Natural killer cell treated with Interleukin-12 subunit alpha and Interleukin-12 subunit beta and Interleukin-15 and Interleukin-18, amount 100 ng/mL, for 72 hours (primary cell): ENCODE data around the gene BMI1. TPM values are rescaled to one million over a fixed set of nuclear protein-coding genes. Genes with fewer than 3 reads are reported as not detected.
A peak's percentile ranks its signal among the peaks of the same experiment; 100 is the strongest.
"Not testable (repeated sequence)": the region's sequence is repeated elsewhere in the genome, so short reads cannot be mapped to it uniquely, and the experiment has no call there.

Experiments
- ATAC-seq, 2 donors: fragments of 150-1000 bp; cut with Tn5 transposase in 1 of 2; sonication (Bioruptor Pico), chemical (Tn5 transposase) in 1 of 2; 2 replicates each; pipeline ENCODE4 v1.10.0; 2021
- DNase-seq: peaks from one replicate; pipeline ENCODE4 v3.0.0; 2022; ENCODE audit warnings: low spot score
- H3K27ac Mint-ChIP-seq, 2 donors: 1 replicate in 1 of 2; 2 replicates in 1 of 2; pipeline ENCODE4 v1.8.0; 2022; ENCODE audit warnings: mixed read lengths in 2 of 2, mild to moderate bottlenecking in 1 of 2, moderate library complexity in 1 of 2
- H3K27me3 Mint-ChIP-seq, 2 donors: 1 replicate in 1 of 2; 2 replicates in 1 of 2; pipeline ENCODE4 v1.8.0; 2022; ENCODE audit warnings: mixed read lengths in 2 of 2
- H3K36me3 Mint-ChIP-seq: one replicate; pipeline ENCODE4 v1.8.0; 2022; ENCODE audit warnings: mixed read lengths
- H3K4me1 Mint-ChIP-seq, 2 donors: 1 replicate in 1 of 2; 2 replicates in 1 of 2; pipeline ENCODE4 v1.8.0; 2022; ENCODE audit warnings: low read depth in 2 of 2, mixed read lengths in 2 of 2, mild to moderate bottlenecking in 1 of 2
- H3K4me3 Mint-ChIP-seq: one replicate; pipeline ENCODE4 v1.8.0; 2022; ENCODE audit warnings: mixed read lengths
- H3K9me3 Mint-ChIP-seq: 2 replicates; pipeline ENCODE4 v1.8.0; 2022; ENCODE audit warnings: mixed read lengths
- total RNA-seq, 2 donors: library from RNA; stranded (reverse); gene quantifications; one replicate each; pipeline ENCODE4 v1.2.3, GENCODE V29; 2022

The BMI1 gene
- 10 to 100 TPM; 38.2 to 44.9 TPM for total RNA-seq

- H3K36me3 Mint-ChIP-seq = peaks cover 6% of the 10 kb centered on the region
- peaks cover 8 to 12% of the 10 kb centered on the region in 2 donors for H3K27me3 Mint-ChIP-seq
- H3K27ac Mint-ChIP-seq = peak within 1 kb of the TSS; percentile 96 to 97
- H3K4me3 Mint-ChIP-seq = peak within 1 kb of the TSS; percentile 97
- peak; percentile 69 for DNase-seq
- peaks cover 33 to 54% of the 10 kb centered on the region in 2 donors for H3K4me1 Mint-ChIP-seq
- peak; percentile 55 to 62 for ATAC-seq
- no peaks in the 10 kb centered on the region for H3K9me3 Mint-ChIP-seq
Observed at GRCh38 chr10:22320591-22321155, at the start of gene BMI1. BMI1 (plus strand) TSS chr10:22321099; CDS start chr10:22326450, 5,351 bp downstream.

GRCh38 chr10:22271786-22272185 is 49.1 kb upstream of the BMI1 start:
- H3K27me3 Mint-ChIP-seq = peaks cover 11 to 13% of the 10 kb centered on the region in 2 donors
- ATAC-seq (no peak), DNase-seq (no peak)
- no peak overlapping the region for H3K27ac Mint-ChIP-seq
- H3K36me3 Mint-ChIP-seq = no peaks in the 10 kb centered on the region
- H3K9me3 Mint-ChIP-seq = no peaks in the 10 kb centered on the region
- H3K4me1 Mint-ChIP-seq = no peaks in the 10 kb centered on the region
- no peak overlapping the region for H3K4me3 Mint-ChIP-seq

- DNase-seq (no peak), ATAC-seq (no peak)
- H3K4me1 Mint-ChIP-seq = no peaks in the 10 kb centered on the region
- peaks cover 20 to 24% of the 10 kb centered on the region in 2 donors for H3K27me3 Mint-ChIP-seq
- no peak overlapping the region for H3K27ac Mint-ChIP-seq
- H3K9me3 Mint-ChIP-seq = no peaks in the 10 kb centered on the region
- H3K36me3 Mint-ChIP-seq = no peaks in the 10 kb centered on the region
- H3K4me3 Mint-ChIP-seq = no peak overlapping the region
Observed at GRCh38 chr10:22278441-22278782, 42.5 kb upstream of the BMI1 start.

GRCh38 chr10:22280078-22280477 is 40.8 kb upstream of the BMI1 start:
- no peaks in the 10 kb centered on the region for H3K4me1 Mint-ChIP-seq
- no peak for DNase-seq
- H3K27ac Mint-ChIP-seq = no peak overlapping the region
- ATAC-seq = no peak
- no peaks in the 10 kb centered on the region for H3K36me3 Mint-ChIP-seq
- H3K4me3 Mint-ChIP-seq = no peak overlapping the region
- no peaks in the 10 kb centered on the region for H3K9me3 Mint-ChIP-seq
- H3K27me3 Mint-ChIP-seq = peaks cover 22 to 24% of the 10 kb centered on the region in 2 donors

- H3K4me1 Mint-ChIP-seq = no peaks in the 10 kb centered on the region
- no peak overlapping the region for H3K27ac Mint-ChIP-seq
- DNase-seq = no peak
- H3K9me3 Mint-ChIP-seq = no peaks in the 10 kb centered on the region
- no peaks in the 10 kb centered on the region for H3K36me3 Mint-ChIP-seq
- no peak overlapping the region for H3K4me3 Mint-ChIP-seq
- H3K27me3 Mint-ChIP-seq = peaks cover 11 to 12% of the 10 kb centered on the region in 2 donors
- no peak for ATAC-seq
Observed at GRCh38 chr10:22285130-22285529, 35.8 kb upstream of the BMI1 start.

GRCh38 chr10:22293747-22294404 is 27.0 kb upstream of the BMI1 start:
- H3K27me3 Mint-ChIP-seq = peaks cover 24 to 33% of the 10 kb centered on the region in 2 donors
- DNase-seq = no peak
- H3K4me1 Mint-ChIP-seq = no peaks in the 10 kb centered on the region
- no peak overlapping the region for H3K27ac Mint-ChIP-seq
- ATAC-seq = no peak
- no peak overlapping the region for H3K4me3 Mint-ChIP-seq
- H3K36me3 Mint-ChIP-seq = no peaks in the 10 kb centered on the region
- H3K9me3 Mint-ChIP-seq = no peaks in the 10 kb centered on the region

- H3K27ac Mint-ChIP-seq = no peak overlapping the region
- ATAC-seq (no peak), DNase-seq (no peak)
- peaks cover 23 to 29% of the 10 kb centered on the region in 2 donors for H3K27me3 Mint-ChIP-seq
- no peak overlapping the region for H3K4me3 Mint-ChIP-seq
- no peaks in the 10 kb centered on the region for H3K36me3 Mint-ChIP-seq
- no peaks in the 10 kb centered on the region for H3K9me3 Mint-ChIP-seq
- no peaks in the 10 kb centered on the region for H3K4me1 Mint-ChIP-seq
Observed at GRCh38 chr10:22294694-22295093, 26.2 kb upstream of the BMI1 start.

- Mint-ChIP-seq H3K4me3 (no peak overlapping the region), H3K36me3 (no peaks in the 10 kb centered on the region), H3K4me1 (no peaks in the 10 kb centered on the region), H3K27ac (no peak overlapping the region), H3K9me3 (no peaks in the 10 kb centered on the region), H3K27me3 (peaks cover 18 to 20% of the 10 kb centered on the region in 2 donors)
- no peak for ATAC-seq
- DNase-seq = no peak
Observed at GRCh38 chr10:22301193-22301592, 19.7 kb upstream of the BMI1 start.

GRCh38 chr10:22303461-22303860 is 17.4 kb upstream of the BMI1 start:
- Mint-ChIP-seq H3K4me1 (no peaks in the 10 kb centered on the region), H3K36me3 (no peaks in the 10 kb centered on the region), H3K27ac (no peak overlapping the region), H3K27me3 (peaks cover 6 to 13% of the 10 kb centered on the region in 2 donors), H3K9me3 (no peaks in the 10 kb centered on the region), H3K4me3 (no peak overlapping the region)
- no peak for ATAC-seq
- DNase-seq = no peak

GRCh38 chr10:22305721-22306120 is 15.2 kb upstream of the BMI1 start:
- ATAC-seq = no peak
- DNase-seq = no peak
- Mint-ChIP-seq H3K4me1 (peaks cover 0 to under 1% of the 10 kb centered on the region in 2 donors), H3K9me3 (no peaks in the 10 kb centered on the region), H3K36me3 (no peaks in the 10 kb centered on the region), H3K27me3 (peaks cover 7 to 13% of the 10 kb centered on the region in 2 donors), H3K4me3 (no peak overlapping the region), H3K27ac (no peak overlapping the region)

GRCh38 chr10:22308390-22308789 is 12.5 kb upstream of the BMI1 start:
- peak; percentile 87 to 96 for ATAC-seq
- no peaks in the 10 kb centered on the region for H3K36me3 Mint-ChIP-seq

GRCh38 chr10:22309180-22310000 is 11.5 kb upstream of the BMI1 start:
- peak overlapping the region in 1 of 2 donors; percentile 70 for H3K27ac Mint-ChIP-seq
- H3K4me1 Mint-ChIP-seq = peaks cover 0 to 5% of the 10 kb centered on the region in 2 donors
- DNase-seq (no peak), ATAC-seq (no peak)
- peaks cover 13 to 14% of the 10 kb centered on the region in 2 donors for H3K27me3 Mint-ChIP-seq
- no peaks in the 10 kb centered on the region for H3K9me3 Mint-ChIP-seq
- H3K4me3 Mint-ChIP-seq = peak overlapping the region; percentile 10
- no peaks in the 10 kb centered on the region for H3K36me3 Mint-ChIP-seq

More at GRCh38 chr10:22308390-22308789, 12.5 kb upstream of the BMI1 start:
- H3K9me3 Mint-ChIP-seq = no peaks in the 10 kb centered on the region
- H3K4me3 Mint-ChIP-seq = no peak overlapping the region
- no peak overlapping the region for H3K27ac Mint-ChIP-seq
- peaks cover 14 to 19% of the 10 kb centered on the region in 2 donors for H3K27me3 Mint-ChIP-seq
- no peak for DNase-seq
- H3K4me1 Mint-ChIP-seq = peaks cover 0 to 5% of the 10 kb centered on the region in 2 donors

- not testable (repeated sequence) for DNase-seq, H3K4me1 Mint-ChIP-seq, H3K36me3 Mint-ChIP-seq, H3K9me3 Mint-ChIP-seq, H3K27ac Mint-ChIP-seq, H3K4me3 Mint-ChIP-seq, ATAC-seq
- H3K27me3 Mint-ChIP-seq = peaks cover 13% of the 10 kb centered on the region in 2 donors
Observed at GRCh38 chr10:22310012-22310411, 10.9 kb upstream of the BMI1 start.

GRCh38 chr10:22310928-22311327 is 10.0 kb upstream of the BMI1 start:
- Mint-ChIP-seq H3K27me3 (peaks cover 12 to 13% of the 10 kb centered on the region in 2 donors), H3K36me3 (no peaks in the 10 kb centered on the region), H3K4me3 (no peak overlapping the region), H3K4me1 (peaks cover 5 to 17% of the 10 kb centered on the region in 2 donors), H3K27ac (no peak overlapping the region), H3K9me3 (no peaks in the 10 kb centered on the region)
- DNase-seq = no peak
- ATAC-seq = no peak
